ENCODE results near the gene CCDC188.

DNA sequence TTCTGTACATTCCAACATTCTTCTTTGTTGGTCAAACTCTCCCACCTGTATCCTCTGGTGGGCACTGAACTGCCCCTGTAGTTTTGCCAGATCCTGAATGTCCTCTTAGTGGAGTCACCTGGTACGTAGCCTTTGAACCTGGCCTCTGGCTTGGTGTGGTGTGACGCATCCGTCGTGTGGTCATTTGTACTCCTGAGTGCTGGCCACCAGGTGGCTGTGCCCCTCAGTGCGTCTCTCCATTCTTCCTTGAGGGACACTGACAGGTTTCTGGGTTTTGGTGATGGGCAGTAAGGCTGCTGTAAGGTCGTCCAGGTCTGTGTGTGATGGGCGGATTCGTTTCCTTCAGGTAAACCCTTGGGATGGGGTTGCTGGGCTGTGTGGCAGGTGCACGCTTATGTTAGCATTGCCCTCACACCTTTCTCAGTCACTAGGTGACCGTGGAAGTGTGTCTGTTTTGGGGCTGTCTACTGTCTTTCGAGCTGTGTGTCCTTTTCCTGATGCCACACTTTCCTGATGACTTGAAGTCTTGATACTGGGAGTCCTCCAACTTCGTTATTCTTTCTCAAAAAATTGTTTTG is 48.6 kb downstream of the CCDC188 start:
- TF ChIP-seq, protein P1, sequence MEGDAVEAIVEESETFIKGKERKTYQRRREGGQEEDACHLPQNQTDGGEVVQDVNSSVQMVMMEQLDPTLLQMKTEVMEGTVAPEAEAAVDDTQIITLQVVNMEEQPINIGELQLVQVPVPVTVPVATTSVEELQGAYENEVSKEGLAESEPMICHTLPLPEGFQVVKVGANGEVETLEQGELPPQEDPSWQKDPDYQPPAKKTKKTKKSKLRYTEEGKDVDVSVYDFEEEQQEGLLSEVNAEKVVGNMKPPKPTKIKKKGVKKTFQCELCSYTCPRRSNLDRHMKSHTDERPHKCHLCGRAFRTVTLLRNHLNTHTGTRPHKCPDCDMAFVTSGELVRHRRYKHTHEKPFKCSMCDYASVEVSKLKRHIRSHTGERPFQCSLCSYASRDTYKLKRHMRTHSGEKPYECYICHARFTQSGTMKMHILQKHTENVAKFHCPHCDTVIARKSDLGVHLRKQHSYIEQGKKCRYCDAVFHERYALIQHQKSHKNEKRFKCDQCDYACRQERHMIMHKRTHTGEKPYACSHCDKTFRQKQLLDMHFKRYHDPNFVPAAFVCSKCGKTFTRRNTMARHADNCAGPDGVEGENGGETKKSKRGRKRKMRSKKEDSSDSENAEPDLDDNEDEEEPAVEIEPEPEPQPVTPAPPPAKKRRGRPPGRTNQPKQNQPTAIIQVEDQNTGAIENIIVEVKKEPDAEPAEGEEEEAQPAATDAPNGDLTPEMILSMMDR (conservative IDR thresholded peaks at IDR 0.05; ENCODE audit: low read depth, low read length), result no peak
- TF ChIP-seq MXI1 (IDR thresholded peaks at IDR 0.05; ENCODE audit: borderline replicate concordance, low read depth, low read length) (no peak), FOS (IDR thresholded peaks at IDR 0.05; ENCODE audit: low read depth, low read length) (no peak), POLR2A (IDR thresholded peaks at IDR 0.05; ENCODE audit: low read depth, low read length) (no peak), SMC3 (IDR thresholded peaks at IDR 0.05; ENCODE audit: low read depth, low read length) (no peak), BHLHE40 (IDR thresholded peaks at IDR 0.05; ENCODE audit: low read depth, low read length) (no peak), CEBPB (IDR thresholded peaks at IDR 0.05; ENCODE audit: low read depth, low read length) (no peak), MAZ (IDR thresholded peaks at IDR 0.05; ENCODE audit: borderline replicate concordance, low read depth, low read length) (no peak), MAFK (IDR thresholded peaks at IDR 0.05; ENCODE audit: low read depth, low read length) (no peak)
- TF ChIP-seq, protein P2, sequence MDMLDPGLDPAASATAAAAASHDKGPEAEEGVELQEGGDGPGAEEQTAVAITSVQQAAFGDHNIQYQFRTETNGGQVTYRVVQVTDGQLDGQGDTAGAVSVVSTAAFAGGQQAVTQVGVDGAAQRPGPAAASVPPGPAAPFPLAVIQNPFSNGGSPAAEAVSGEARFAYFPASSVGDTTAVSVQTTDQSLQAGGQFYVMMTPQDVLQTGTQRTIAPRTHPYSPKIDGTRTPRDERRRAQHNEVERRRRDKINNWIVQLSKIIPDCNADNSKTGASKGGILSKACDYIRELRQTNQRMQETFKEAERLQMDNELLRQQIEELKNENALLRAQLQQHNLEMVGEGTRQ (IDR thresholded peaks at IDR 0.05; ENCODE audit: low read depth, low read length), result no peak
- TF ChIP-seq, protein P3, sequence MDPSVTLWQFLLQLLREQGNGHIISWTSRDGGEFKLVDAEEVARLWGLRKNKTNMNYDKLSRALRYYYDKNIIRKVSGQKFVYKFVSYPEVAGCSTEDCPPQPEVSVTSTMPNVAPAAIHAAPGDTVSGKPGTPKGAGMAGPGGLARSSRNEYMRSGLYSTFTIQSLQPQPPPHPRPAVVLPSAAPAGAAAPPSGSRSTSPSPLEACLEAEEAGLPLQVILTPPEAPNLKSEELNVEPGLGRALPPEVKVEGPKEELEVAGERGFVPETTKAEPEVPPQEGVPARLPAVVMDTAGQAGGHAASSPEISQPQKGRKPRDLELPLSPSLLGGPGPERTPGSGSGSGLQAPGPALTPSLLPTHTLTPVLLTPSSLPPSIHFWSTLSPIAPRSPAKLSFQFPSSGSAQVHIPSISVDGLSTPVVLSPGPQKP (IDR thresholded peaks at IDR 0.05; ENCODE audit: borderline replicate concordance, low read depth, low read length), result no peak
